ENCODE results near the gene LRRN3.

LRRN3 gene

GRCh38 chr7:111172564-111173257 lies 81.8 kb downstream of the LRRN3 start:
- no peak for DNase-seq (ENCODE audit: low read depth)

- DNase-seq (ENCODE audit: low read depth) = no peak
These were observed 82.6 kb downstream of the LRRN3 start for GRCh38 chr7:111173528-111173927.

GRCh38 chr7:111173990-111174389 lies 83.1 kb downstream of the LRRN3 start:
- DNase-seq (ENCODE audit: low read depth) = no peak

GRCh38 chr7:111174510-111174909 lies 83.6 kb downstream of the LRRN3 start:
- no peak for DNase-seq (ENCODE audit: low read depth)
